Activated CD4-positive, alpha-beta memory T cell treated with anti-CD3 and anti-CD28 coated beads for 36 hours (primary cell): Measurements from ENCODE around the gene LAMB3. TPM values are rescaled to one million over a fixed set of nuclear protein-coding genes. Genes with fewer than 3 reads are reported as not detected.

Source experiments
- CTCF ChIA-PET: fragments of 350-600 bp; sonication (Branson Sonifier 250); formaldehyde crosslinking; loops from one replicate; lab custom pipeline; 2021; ENCODE audit warnings: antibody characterized with exemption, inconsistent platforms; lab: Charles Lee
- POLR2A ChIA-PET: fragments of 350-600 bp; sonication (Branson Sonifier 250); formaldehyde crosslinking; loops from one replicate; lab custom pipeline; 2021; ENCODE audit warnings: antibody characterized with exemption; lab: Charles Lee
- DNase-seq: peaks from one replicate; pipeline ENCODE4 v3.0.0-alpha.2; 2020
- H3K27ac Mint-ChIP-seq: one replicate; pipeline ENCODE4 v1.8.0; 2021; ENCODE audit warnings: mixed read lengths
- H3K27me3 Mint-ChIP-seq: one replicate; pipeline ENCODE4 v1.8.0; 2021; ENCODE audit warnings: mixed read lengths
- H3K36me3 Mint-ChIP-seq: one replicate; pipeline ENCODE4 v1.8.0; 2021; ENCODE audit warnings: mixed read lengths
- H3K4me1 Mint-ChIP-seq: one replicate; pipeline ENCODE4 v1.8.0; 2021; ENCODE audit warnings: low read depth, mixed read lengths
- H3K4me3 Mint-ChIP-seq: one replicate; pipeline ENCODE4 v1.8.0; 2021; ENCODE audit warnings: mild to moderate bottlenecking, mixed read lengths
- H3K9me3 Mint-ChIP-seq: one replicate; pipeline ENCODE4 v1.8.0; 2021; ENCODE audit warnings: mixed read lengths
- intact Hi-C: fragments of 100-400 bp; cut with micrococcal nuclease; formaldehyde crosslinking; loops from one replicate; pipeline ENCODE4 v1.15.1; 2023
- total RNA-seq, 2 experiments: library from RNA; stranded (reverse); gene quantifications; one replicate each; pipeline ENCODE4 v1.2.3, GENCODE V29; 2021

The LAMB3 gene
- total RNA-seq, 2 experiments from 2014 or later: 14.6 to 14.7 TPM

- H3K27ac Mint-ChIP-seq: no peak overlapping the region
- no peaks in the 10 kb centered on the region for H3K9me3 Mint-ChIP-seq
- ChIA-PET POLR2A (no interaction called here), CTCF (interaction anchor here (0.9 to 1.6 kb wide), 2 partner anchors 19 to 40 kb away, joined by 3 to 8 read pairs; no protein-coding TSS in a partner anchor)
- intact Hi-C loops: no loop called here
- no peaks in the 10 kb centered on the region for H3K36me3 Mint-ChIP-seq
- peaks cover 3% of the 10 kb centered on the region for H3K4me1 Mint-ChIP-seq
- H3K27me3 Mint-ChIP-seq: peaks cover 11% of the 10 kb centered on the region
- DNase-seq: no peak
- H3K4me3 Mint-ChIP-seq: no peak overlapping the region
Observed at GRCh38 chr1:209587789-209588188, 64.4 kb downstream of the LAMB3 start.

GRCh38 chr1:209586221-209586740, 65.9 kb downstream of the LAMB3 start:
- Mint-ChIP-seq H3K4me3 (no peak overlapping the region), H3K4me1 (peaks cover 3% of the 10 kb centered on the region), H3K36me3 (no peaks in the 10 kb centered on the region), H3K27me3 (peaks cover 8% of the 10 kb centered on the region), H3K27ac (no peak overlapping the region), H3K9me3 (no peaks in the 10 kb centered on the region)
- intact Hi-C loops: no loop called here
- no peak for DNase-seq
- POLR2A ChIA-PET: no interaction called here
- CTCF ChIA-PET: interaction anchor here (1.2 to 8.3 kb wide), 4 partner anchors 9 to 170 kb away, joined by 3 to 70 read pairs (median 6); no protein-coding TSS in a partner anchor

GRCh38 chr1:209585672-209586071, 66.6 kb downstream of the LAMB3 start:
- Mint-ChIP-seq H3K36me3 (no peaks in the 10 kb centered on the region), H3K27ac (no peak overlapping the region), H3K4me3 (no peak overlapping the region), H3K4me1 (peaks cover 3% of the 10 kb centered on the region), H3K27me3 (peaks cover 8% of the 10 kb centered on the region), H3K9me3 (no peaks in the 10 kb centered on the region)
- no peak for DNase-seq
- CTCF ChIA-PET: interaction anchor here (1.0 to 8.3 kb wide), 5 partner anchors 9 to 171 kb away, joined by 3 to 70 read pairs (median 4); no protein-coding TSS in a partner anchor
- POLR2A ChIA-PET: no interaction called here
- intact Hi-C loops: no loop called here

GRCh38 chr1:209585197-209585596, 67.0 kb downstream of the LAMB3 start:
- intact Hi-C loops: no loop called here
- ChIA-PET POLR2A (no interaction called here), CTCF (interaction anchor here (1.0 to 8.3 kb wide), 5 partner anchors 8 to 163 kb away, joined by 3 to 70 read pairs (median 4); no protein-coding TSS in a partner anchor)
- H3K27me3 Mint-ChIP-seq: peaks cover 8% of the 10 kb centered on the region
- no peak for DNase-seq
- H3K36me3 Mint-ChIP-seq: no peaks in the 10 kb centered on the region
- H3K27ac Mint-ChIP-seq: no peak overlapping the region
- H3K4me3 Mint-ChIP-seq: no peak overlapping the region
- H3K4me1 Mint-ChIP-seq: peaks cover 3% of the 10 kb centered on the region
- no peaks in the 10 kb centered on the region for H3K9me3 Mint-ChIP-seq

GRCh38 chr1:209584231-209584672, 68.0 kb downstream of the LAMB3 start:
- Mint-ChIP-seq H3K27ac (no peak overlapping the region), H3K36me3 (no peaks in the 10 kb centered on the region), H3K27me3 (peaks cover 8% of the 10 kb centered on the region), H3K9me3 (no peaks in the 10 kb centered on the region), H3K4me3 (no peak overlapping the region), H3K4me1 (peaks cover 3% of the 10 kb centered on the region)
- intact Hi-C loops: no loop called here
- DNase-seq: no peak
- ChIA-PET POLR2A (no interaction called here), CTCF (interaction anchor here (1.2 to 8.3 kb wide), 3 partner anchors 16 to 89 kb away, joined by 3 to 70 read pairs (median 3); no protein-coding TSS in a partner anchor)

GRCh38 chr1:209583408-209583807, 68.8 kb downstream of the LAMB3 start, which contains the start of gene CAMK1G:
Gene CAMK1G (plus strand): TSS chr1:209583714. CDS start chr1:209594984, 11,270 bp downstream.
- Mint-ChIP-seq H3K36me3 (no peaks in the 10 kb centered on the region), H3K4me1 (peaks cover 3% of the 10 kb centered on the region), H3K27me3 (peaks cover 8% of the 10 kb centered on the region), H3K4me3 (no peak within 1 kb of the TSS), H3K9me3 (no peaks in the 10 kb centered on the region), H3K27ac (no peak within 1 kb of the TSS)
- intact Hi-C loops: no loop called here
- DNase-seq: no peak
- POLR2A ChIA-PET: no interaction called here
- CTCF ChIA-PET: interaction anchor here (0.9 to 8.3 kb wide), 3 partner anchors 15 to 239 kb away, joined by 3 to 70 read pairs (median 5); no protein-coding TSS in a partner anchor

- Mint-ChIP-seq H3K27me3 (no peaks in the 10 kb centered on the region), H3K9me3 (no peaks in the 10 kb centered on the region)
Observed at GRCh38 chr1:209580577-209580976, 71.6 kb downstream of the LAMB3 start.

GRCh38 chr1:209577346-209577745, 74.9 kb downstream of the LAMB3 start:
- ChIA-PET CTCF (interaction anchor here (0.7 to 4.6 kb wide), 21 partner anchors 9 to 333 kb away, joined by 3 to 44 read pairs (median 3); no protein-coding TSS in a partner anchor), POLR2A (no interaction called here)
- Mint-ChIP-seq H3K9me3 (no peaks in the 10 kb centered on the region), H3K4me1 (no peaks in the 10 kb centered on the region), H3K4me3 (no peak overlapping the region), H3K36me3 (no peaks in the 10 kb centered on the region), H3K27me3 (peaks cover 2% of the 10 kb centered on the region), H3K27ac (no peak overlapping the region)
- intact Hi-C loops: no loop called here
- DNase-seq: no peak

More at GRCh38 chr1:209580577-209580976, 71.6 kb downstream of the LAMB3 start:
- DNase-seq: no peak
- intact Hi-C loops: no loop called here
- Mint-ChIP-seq H3K4me1 (peaks cover under 1% of the 10 kb centered on the region), H3K36me3 (no peaks in the 10 kb centered on the region), H3K4me3 (no peak overlapping the region), H3K27ac (no peak overlapping the region)
- ChIA-PET CTCF (interaction anchor here (0.9 to 8.3 kb wide), 3 partner anchors 12 to 168 kb away, joined by 3 to 70 read pairs (median 4); no protein-coding TSS in a partner anchor), POLR2A (no interaction called here)

- DNase-seq: peak; percentile 82
- H3K27ac Mint-ChIP-seq: no peak overlapping the region
- CTCF ChIA-PET: interaction anchor here (0.6 to 4.6 kb wide), 28 partner anchors 9 to 412 kb away, joined by 3 to 44 read pairs (median 3); no protein-coding TSS in a partner anchor
- H3K4me3 Mint-ChIP-seq: no peak overlapping the region
- no peaks in the 10 kb centered on the region for H3K9me3 Mint-ChIP-seq
- H3K27me3 Mint-ChIP-seq: peaks cover 2% of the 10 kb centered on the region
- intact Hi-C loops: loop anchor here (1.0 kb wide), 3 partner anchors 51 to 171 kb away; no protein-coding TSS in a partner anchor
- no peaks in the 10 kb centered on the region for H3K36me3 Mint-ChIP-seq
- H3K4me1 Mint-ChIP-seq: no peaks in the 10 kb centered on the region
- POLR2A ChIA-PET: no interaction called here
Observed at GRCh38 chr1:209576392-209577197, 75.6 kb downstream of the LAMB3 start.

GRCh38 chr1:209570743-209571142, 81.5 kb downstream of the LAMB3 start:
- Mint-ChIP-seq H3K4me3 (no peak overlapping the region), H3K27me3 (peaks cover 15% of the 10 kb centered on the region), H3K36me3 (no peaks in the 10 kb centered on the region), H3K9me3 (no peaks in the 10 kb centered on the region), H3K27ac (no peak overlapping the region), H3K4me1 (peaks cover 28% of the 10 kb centered on the region)
- intact Hi-C loops: no loop called here
- ChIA-PET POLR2A (no interaction called here), CTCF (interaction anchor here (1.2 to 6.8 kb wide), 7 partner anchors 12 to 178 kb away, joined by 5 to 70 read pairs (median 15); partner anchors contain the start of gene CAMK1G)
- no peak for DNase-seq

GRCh38 chr1:209569455-209570207, 82.6 kb downstream of the LAMB3 start:
- Mint-ChIP-seq H3K9me3 (no peaks in the 10 kb centered on the region), H3K27ac (no peak overlapping the region), H3K4me3 (no peak overlapping the region), H3K27me3 (peaks cover 23% of the 10 kb centered on the region), H3K36me3 (no peaks in the 10 kb centered on the region), H3K4me1 (peaks cover 28% of the 10 kb centered on the region)
- ChIA-PET CTCF (interaction anchor here (0.5 to 6.8 kb wide), 42 partner anchors 9 to 917 kb away, joined by 3 to 70 read pairs (median 4); partner anchors contain the start of genes CAMK1G, G0S2, LAMB3 and TRAF3IP3), POLR2A (interaction anchor here (1.9 kb wide), 1 partner anchor 186 kb away, joined by 5 read pairs; the partner anchor contains the start of gene TRAF3IP3)
- DNase-seq: peak; percentile 83
- intact Hi-C loops: loop anchor here (1.0 to 10.0 kb wide), 6 partner anchors 58 to 917 kb away; partner anchors contain the start of gene UTP25
